WTC11 (cell line): ENCODE data around the gene ING1. TPM values are rescaled to one million over a fixed set of nuclear protein-coding genes. Genes with fewer than 3 reads are reported as not detected.

Experiments used
- ATAC-seq: fragments of 200-7000 bp; cut with Tn5 transposase; 2 replicates; pipeline ENCODE4 v1.10.0; 2021; ENCODE audit warnings: mild to moderate bottlenecking, moderate library complexity
- CTCF ChIA-PET: fragments of 300-600 bp; sonication (Branson Sonifier 250); formaldehyde crosslinking; loops from one replicate; lab custom pipeline; 2021; ENCODE audit warnings: antibody characterized with exemption; lab: Charles Lee
- POLR2A ChIA-PET: fragments of 350-600 bp; sonication (Branson Sonifier 250); formaldehyde crosslinking; loops from one replicate; lab custom pipeline; 2021; ENCODE audit warnings: antibody characterized with exemption; lab: Charles Lee
- DNase-seq: peaks from one replicate; pipeline ENCODE4 v3.0.0; 2021; ENCODE audit warnings: low spot score
- H3K27ac Mint-ChIP-seq: 2 replicates; pipeline ENCODE4 v1.8.0; 2021; ENCODE audit warnings: mixed read lengths
- H3K27me3 Mint-ChIP-seq: 2 replicates; pipeline ENCODE4 v1.8.0; 2021; ENCODE audit warnings: low read depth, mild to moderate bottlenecking, moderate library complexity, mixed read lengths
- H3K36me3 Mint-ChIP-seq: 2 replicates; pipeline ENCODE4 v1.8.0; 2021; ENCODE audit warnings: mixed read lengths
- H3K4me1 Mint-ChIP-seq: 2 replicates; pipeline ENCODE4 v1.8.0; 2022; ENCODE audit warnings: mixed read lengths
- H3K4me3 Mint-ChIP-seq: 2 replicates; pipeline ENCODE4 v1.8.0; 2021; ENCODE audit warnings: mild to moderate bottlenecking, moderate library complexity, mixed read lengths
- H3K9me3 Mint-ChIP-seq: 2 replicates; pipeline ENCODE4 v1.8.0; 2021; ENCODE audit warnings: mixed read lengths
- AFF4 ChIP-seq: sonication (generic); formaldehyde crosslinking; IDR thresholded peaks from 2 replicates; pipeline ENCODE4 v1.8.1; 2023; ENCODE audit warnings: mild to moderate bottlenecking, missing genetic modification reagents, borderline replicate concordance
- ATF1 ChIP-seq: sonication (generic); formaldehyde crosslinking; IDR thresholded peaks from 2 replicates; pipeline ENCODE4 v1.8.1; 2023; ENCODE audit warnings: mild to moderate bottlenecking, moderate library complexity, missing genetic modification reagents
- CDX4 ChIP-seq: fragments of 250-450 bp; sonication (Bioruptor Pico); IDR thresholded peaks from 2 replicates; pipeline ENCODE4 v1.9.0; 2021; ENCODE audit warnings: moderate library complexity, mild to moderate bottlenecking, inconsistent platforms, borderline replicate concordance
- ETV6 ChIP-seq: sonication (generic); formaldehyde crosslinking; IDR thresholded peaks from 2 replicates; pipeline ENCODE4 v1.8.1; 2022; ENCODE audit warnings: mild to moderate bottlenecking, missing genetic modification reagents
- FOXK1 ChIP-seq: sonication (generic); formaldehyde crosslinking; IDR thresholded peaks from 2 replicates; pipeline ENCODE4 v1.8.0; 2022; ENCODE audit warnings: mild to moderate bottlenecking, moderate library complexity, missing genetic modification reagents
- HMGA2 ChIP-seq: fragments of 250-450 bp; sonication (Bioruptor Pico); IDR thresholded peaks from 2 replicates; pipeline ENCODE4 v1.4.0; 2021; ENCODE audit warnings: mild to moderate bottlenecking, moderate library complexity
- IRF2 ChIP-seq: sonication (generic); formaldehyde crosslinking; IDR thresholded peaks from 2 replicates; pipeline ENCODE4 v1.8.0; 2022; ENCODE audit warnings: low read depth, missing genetic modification reagents, borderline replicate concordance
- NFYB ChIP-seq: sonication (generic); formaldehyde crosslinking; conservative IDR thresholded peaks from 2 replicates; pipeline ENCODE4 v1.8.0; 2022; ENCODE audit warnings: low read depth, missing genetic modification reagents
- PRRX2 ChIP-seq: fragments of 250-450 bp; sonication (Bioruptor Pico); IDR thresholded peaks from 2 replicates; pipeline ENCODE4 v1.8.0; 2021; ENCODE audit warnings: mild to moderate bottlenecking
- RORB ChIP-seq: fragments of 250-450 bp; sonication (Bioruptor Pico); IDR thresholded peaks from 2 replicates; pipeline ENCODE4 v1.9.0; 2021; ENCODE audit warnings: mild to moderate bottlenecking
- SMAD3 ChIP-seq: sonication (generic); formaldehyde crosslinking; IDR thresholded peaks from 2 replicates; pipeline ENCODE4 v1.8.0; 2022; ENCODE audit warnings: missing genetic modification reagents, mild to moderate bottlenecking, borderline replicate concordance
- SOX15 ChIP-seq: fragments of 250-450 bp; sonication (Bioruptor Pico); IDR thresholded peaks from 2 replicates; pipeline ENCODE4 v1.9.0; 2021; ENCODE audit warnings: mild to moderate bottlenecking
- SP1 ChIP-seq: sonication (generic); formaldehyde crosslinking; conservative IDR thresholded peaks from 2 replicates; pipeline ENCODE4 v1.8.1; 2022; ENCODE audit warnings: missing genetic modification reagents
- TCF7 ChIP-seq: sonication (generic); formaldehyde crosslinking; IDR thresholded peaks from 2 replicates; pipeline ENCODE4 v1.8.0; 2022; ENCODE audit warnings: mild to moderate bottlenecking, low read depth, missing genetic modification reagents, moderate library complexity
- TP53 ChIP-seq: sonication (generic); formaldehyde crosslinking; IDR thresholded peaks from 2 replicates; pipeline ENCODE4 v1.8.1; 2023; ENCODE audit warnings: mild to moderate bottlenecking, missing genetic modification reagents
- ZMAT4 ChIP-seq: fragments of 250-450 bp; sonication (Bioruptor Pico); IDR thresholded peaks from 2 replicates; pipeline ENCODE4 v1.9.0; 2021; ENCODE audit warnings: mild to moderate bottlenecking
- ZNF232 ChIP-seq: sonication (generic); formaldehyde crosslinking; IDR thresholded peaks from 2 replicates; pipeline ENCODE4 v1.8.0; 2022; ENCODE audit warnings: mild to moderate bottlenecking, missing genetic modification reagents
- ZNF396 ChIP-seq: fragments of 250-450 bp; sonication (Bioruptor Pico); IDR thresholded peaks from 2 replicates; pipeline ENCODE4 v1.8.0; 2021; ENCODE audit warnings: mild to moderate bottlenecking, moderate library complexity, borderline replicate concordance
- ZNF532 ChIP-seq: fragments of 250-450 bp; sonication (Bioruptor Pico); IDR thresholded peaks from 2 replicates; pipeline ENCODE4 v1.9.0; 2021; ENCODE audit warnings: mild to moderate bottlenecking, borderline replicate concordance
- total RNA-seq: library from RNA; stranded (reverse); gene quantifications from 3 replicates; pipeline ENCODE4 v1.2.3, GENCODE V29; 2021
- TF ChIP-seq, protein P1 (sequence below): sonication (generic); formaldehyde crosslinking; IDR thresholded peaks from 2 replicates; pipeline ENCODE4 v1.8.1; 2023; ENCODE audit warnings: mild to moderate bottlenecking, missing genetic modification reagents, moderate library complexity
- TF ChIP-seq, protein P2 (sequence below): sonication (generic); formaldehyde crosslinking; IDR thresholded peaks from 2 replicates; pipeline ENCODE4 v1.8.0; 2022; ENCODE audit warnings: mild to moderate bottlenecking, missing genetic modification reagents
- TF ChIP-seq, protein P3 (sequence below): fragments of 250-450 bp; sonication (Bioruptor Pico); IDR thresholded peaks from 2 replicates; pipeline ENCODE4 v1.9.0; 2021; ENCODE audit warnings: mild to moderate bottlenecking

ING1 gene
- total RNA-seq, 1 experiment from 2014 or later: 26.2 TPM

DNA sequence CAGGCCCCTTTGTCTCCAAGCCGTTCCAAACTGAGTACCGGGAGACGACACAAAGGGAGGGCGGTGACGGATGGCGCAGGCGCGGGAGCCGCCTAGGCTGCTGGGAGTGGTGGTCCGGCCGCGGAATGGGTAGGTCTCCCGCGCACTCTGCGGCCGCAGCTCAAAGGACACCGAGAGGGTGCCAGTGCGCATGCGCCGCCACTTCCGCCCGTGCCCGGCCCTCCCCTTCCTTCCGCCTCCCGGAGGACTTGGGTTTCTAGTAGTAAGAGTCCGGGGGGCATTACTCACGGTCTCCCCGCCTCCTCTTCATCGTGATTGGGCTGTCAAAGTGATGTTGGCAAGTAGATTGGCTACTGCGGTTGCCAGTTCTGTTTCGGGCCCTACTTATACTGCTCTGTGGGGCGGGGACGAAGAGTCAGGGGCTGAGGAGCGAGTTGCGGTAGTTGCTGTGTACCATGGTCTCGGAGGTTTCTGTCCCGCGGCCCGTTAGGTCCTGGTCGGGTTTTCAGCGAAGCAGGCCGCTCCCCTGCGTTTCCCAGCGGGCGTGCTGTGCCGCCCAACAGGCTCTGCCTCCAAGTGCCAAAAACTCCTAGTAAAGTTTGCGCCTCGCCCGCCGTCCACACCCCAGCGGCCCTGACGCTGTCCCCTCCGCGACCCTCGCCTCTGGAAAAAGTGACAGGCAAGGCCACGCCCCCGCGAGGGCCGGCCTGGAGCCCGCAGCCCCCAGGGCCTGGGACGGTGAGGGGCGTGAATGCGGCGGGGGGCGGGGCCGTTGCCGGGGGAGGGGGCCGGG is 455 bp upstream of the ING1 start:
- Mint-ChIP-seq H3K36me3 (0 out of 2 replicates have a peak, but pooled peaks cover 4% of the 10 kb centered on the region), H3K27me3 (no peaks in the 10 kb centered on the region; the same call in 1 of the 2 replicates), H3K27ac (peak overlapping the region; percentile 95), H3K4me1 (peaks cover 21% of the 10 kb centered on the region), H3K9me3 (no peaks in the 10 kb centered on the region), H3K4me3 (peak overlapping the region; percentile 91)
- ChIA-PET CTCF (interaction anchor here (0.6 to 1.1 kb wide), 3 partner anchors 32 to 257 kb away, joined by 4 to 6 read pairs (median 4); no protein-coding TSS in a partner anchor), POLR2A (interaction anchor here (0.5 to 2.0 kb wide), 6 partner anchors 93 to 323 kb away, joined by 3 to 9 read pairs (median 4); partner anchors contain the start of genes ANKRD10 and RAB20)
- peak; percentile 64 for ATAC-seq
- peak; percentile 100 for DNase-seq
- no peak for TF ChIP-seq AFF4 (CRISPR knock-in tag)
- TF ChIP-seq, protein P1, sequence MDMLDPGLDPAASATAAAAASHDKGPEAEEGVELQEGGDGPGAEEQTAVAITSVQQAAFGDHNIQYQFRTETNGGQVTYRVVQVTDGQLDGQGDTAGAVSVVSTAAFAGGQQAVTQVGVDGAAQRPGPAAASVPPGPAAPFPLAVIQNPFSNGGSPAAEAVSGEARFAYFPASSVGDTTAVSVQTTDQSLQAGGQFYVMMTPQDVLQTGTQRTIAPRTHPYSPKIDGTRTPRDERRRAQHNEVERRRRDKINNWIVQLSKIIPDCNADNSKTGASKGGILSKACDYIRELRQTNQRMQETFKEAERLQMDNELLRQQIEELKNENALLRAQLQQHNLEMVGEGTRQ (CRISPR knock-in tag): 0 out of 2 replicates have a peak, but pooled peaks have one; percentile 3
- no peak for TF ChIP-seq TCF7
- TF ChIP-seq ZNF532: 0 out of 2 replicates have a peak, but pooled peaks have one; percentile 33
- no peak for TF ChIP-seq ATF1 (CRISPR knock-in tag)
- peak; percentile 13; the same call in 1 of the 2 replicates for TF ChIP-seq CDX4 (CRISPR knock-in tag)
- TF ChIP-seq, protein P2, sequence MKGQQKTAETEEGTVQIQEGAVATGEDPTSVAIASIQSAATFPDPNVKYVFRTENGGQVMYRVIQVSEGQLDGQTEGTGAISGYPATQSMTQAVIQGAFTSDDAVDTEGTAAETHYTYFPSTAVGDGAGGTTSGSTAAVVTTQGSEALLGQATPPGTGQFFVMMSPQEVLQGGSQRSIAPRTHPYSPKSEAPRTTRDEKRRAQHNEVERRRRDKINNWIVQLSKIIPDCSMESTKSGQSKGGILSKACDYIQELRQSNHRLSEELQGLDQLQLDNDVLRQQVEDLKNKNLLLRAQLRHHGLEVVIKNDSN (CRISPR knock-in tag): 0 out of 2 replicates have a peak, but pooled peaks have one; percentile 8
- TF ChIP-seq NFYB (CRISPR knock-in tag): peak; percentile 98
- no peak; the same call in 1 of the 2 replicates for TF ChIP-seq TP53 (CRISPR knock-in tag)
- no peak for TF ChIP-seq IRF2 (CRISPR knock-in tag)
- TF ChIP-seq SP1 (CRISPR knock-in tag): peak; percentile 61
- no peak for TF ChIP-seq ZNF396
- 0 out of 2 replicates have a peak, but pooled peaks have one; percentile 24 for TF ChIP-seq ZNF232 (CRISPR knock-in tag)
- TF ChIP-seq SOX15: no peak
- TF ChIP-seq ETV6 (CRISPR knock-in tag): peak; percentile 79; the same call in 1 of the 2 replicates
- TF ChIP-seq RORB (CRISPR knock-in tag): 0 out of 2 replicates have a peak, but pooled peaks have one; percentile 5
- peak; percentile 76 for TF ChIP-seq FOXK1 (CRISPR knock-in tag)
- peak; percentile 62; the same call in 1 of the 2 replicates for TF ChIP-seq ZMAT4
- no peak for TF ChIP-seq SMAD3
- TF ChIP-seq, protein P3, sequence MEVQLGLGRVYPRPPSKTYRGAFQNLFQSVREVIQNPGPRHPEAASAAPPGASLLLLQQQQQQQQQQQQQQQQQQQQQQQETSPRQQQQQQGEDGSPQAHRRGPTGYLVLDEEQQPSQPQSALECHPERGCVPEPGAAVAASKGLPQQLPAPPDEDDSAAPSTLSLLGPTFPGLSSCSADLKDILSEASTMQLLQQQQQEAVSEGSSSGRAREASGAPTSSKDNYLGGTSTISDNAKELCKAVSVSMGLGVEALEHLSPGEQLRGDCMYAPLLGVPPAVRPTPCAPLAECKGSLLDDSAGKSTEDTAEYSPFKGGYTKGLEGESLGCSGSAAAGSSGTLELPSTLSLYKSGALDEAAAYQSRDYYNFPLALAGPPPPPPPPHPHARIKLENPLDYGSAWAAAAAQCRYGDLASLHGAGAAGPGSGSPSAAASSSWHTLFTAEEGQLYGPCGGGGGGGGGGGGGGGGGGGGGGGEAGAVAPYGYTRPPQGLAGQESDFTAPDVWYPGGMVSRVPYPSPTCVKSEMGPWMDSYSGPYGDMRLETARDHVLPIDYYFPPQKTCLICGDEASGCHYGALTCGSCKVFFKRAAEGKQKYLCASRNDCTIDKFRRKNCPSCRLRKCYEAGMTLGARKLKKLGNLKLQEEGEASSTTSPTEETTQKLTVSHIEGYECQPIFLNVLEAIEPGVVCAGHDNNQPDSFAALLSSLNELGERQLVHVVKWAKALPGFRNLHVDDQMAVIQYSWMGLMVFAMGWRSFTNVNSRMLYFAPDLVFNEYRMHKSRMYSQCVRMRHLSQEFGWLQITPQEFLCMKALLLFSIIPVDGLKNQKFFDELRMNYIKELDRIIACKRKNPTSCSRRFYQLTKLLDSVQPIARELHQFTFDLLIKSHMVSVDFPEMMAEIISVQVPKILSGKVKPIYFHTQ (CRISPR knock-in tag): peak; percentile 70; the same call in 1 of the 2 replicates
- TF ChIP-seq HMGA2 (CRISPR knock-in tag): 0 out of 2 replicates have a peak, but pooled peaks have one; percentile 19
- TF ChIP-seq PRRX2: no peak
